ENCODE data around the gene MCRIP1. TPM values are rescaled to one million over a fixed set of nuclear protein-coding genes. Genes with fewer than 3 reads are reported as not detected.
A peak's percentile ranks its signal among the peaks of the same experiment; 100 is the strongest.

The MCRIP1 gene
- total and polyA plus RNA-seq, 2 of the 4 experiments (the other 2 are of a cell fraction), result 56.5 to 164 TPM

DNA sequence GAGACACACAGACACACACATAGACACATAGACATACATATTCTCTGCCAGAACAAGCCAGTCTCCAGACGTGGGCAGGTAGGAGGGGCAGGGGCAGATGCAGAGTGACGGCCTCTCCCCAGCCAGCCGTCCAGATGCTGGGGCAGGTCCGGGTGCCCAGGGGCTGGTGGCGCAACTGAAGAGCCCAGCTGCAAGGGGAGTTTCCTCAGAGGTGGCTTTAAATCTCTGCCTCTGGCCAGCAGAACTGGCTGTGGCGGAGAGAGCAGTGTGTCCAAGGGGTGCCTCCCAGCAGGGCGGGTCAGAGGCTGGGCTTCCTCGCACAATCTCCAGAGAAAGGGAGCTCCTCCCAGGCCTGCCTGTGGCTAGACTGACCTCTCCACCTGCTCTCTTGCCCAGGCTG lies 38.6 kb downstream of the MCRIP1 start:
- 14% methylated on average over 2 of the region's 8 CpGs; no CpG with 5 or more reads in 1 of the 2 experiments for WGBS, 2 experiments (ENCODE audit: extremely low coverage in 2 of 2, insufficient read length in 1 of 2)
- Histone ChIP-seq H3K9me1 (ENCODE audit: insufficient read depth, low read length) (peaks cover 12% of the 10 kb centered on the region), H2AK9ac (replicated peaks; ENCODE audit: low read depth, low read length, poor library complexity) (no peak overlapping the region), H3K79me1 (ENCODE audit: low read depth in 1 of 2, low read length in 2 of 2) (no peaks in the 10 kb centered on the region), H3K4ac (ENCODE audit: low read depth, low read length) (no peak overlapping the region), H3K27me3 (ENCODE audit: control insufficient read depth, insufficient read depth, low read length) (peaks cover 4% of the 10 kb centered on the region), H4K8ac (ENCODE audit: low read depth in 2 of 2, low read length in 2 of 2) (no peak overlapping the region), H3K9me3 (ENCODE audit: control insufficient read depth, insufficient read depth, low read length) (no peaks in the 10 kb centered on the region), H2BK120ac (ENCODE audit: low read depth, low read length) (no peak overlapping the region), H3K4me3 (ENCODE audit: insufficient read depth, low read depth, low read length) (no peak overlapping the region), H3K4me1 (ENCODE audit: control insufficient read depth, insufficient read depth, low read length) (no peaks in the 10 kb centered on the region), H4K91ac (ENCODE audit: insufficient read depth, low read depth, low read length) (no peak overlapping the region), H4K5ac (ENCODE audit: low read depth, low read length) (no peak overlapping the region), H3K14ac (replicated peaks; ENCODE audit: low read depth, low read length) (no peak overlapping the region), H3K18ac (ENCODE audit: low read depth, low read length) (no peak overlapping the region), H2BK5ac (ENCODE audit: low read depth, low read length, poor library complexity, severe bottlenecking) (no peak overlapping the region), H2BK15ac (ENCODE audit: low read depth, low read length) (no peak overlapping the region), H4K20me1 (ENCODE audit: insufficient read depth, low read length) (no peaks in the 10 kb centered on the region), H2AFZ (replicated peaks; ENCODE audit: low read length, poor library complexity) (no peak overlapping the region), H3K4me2 (ENCODE audit: low read depth, low read length) (no peak overlapping the region), H3K56ac (ENCODE audit: extremely low read depth, insufficient read depth, low read length) (no peak overlapping the region), H2BK20ac (ENCODE audit: low read depth, low read length) (no peak overlapping the region), H3K36me3 (ENCODE audit: control insufficient read depth, insufficient read depth, low read length) (no peaks in the 10 kb centered on the region), H3K23ac (ENCODE audit: low read depth, low read length) (no peak overlapping the region), H3K9ac (ENCODE audit: low read depth, low read length) (no peak overlapping the region), H3K27ac (ENCODE audit: insufficient read depth, low read length) (no peak overlapping the region), H2AK5ac (ENCODE audit: low read depth, low read length) (no peak overlapping the region)
- no TSS peak for BruUV-seq (replicated peaks)
- TF ChIP-seq CTCF (conservative IDR thresholded peaks at IDR 0.05; ENCODE audit: low read depth, low read length) (no peak), BHLHE40 (IDR thresholded peaks at IDR 0.05; ENCODE audit: low read depth, low read length) (no peak), RCOR1 (IDR thresholded peaks at IDR 0.05; ENCODE audit: insufficient replicate concordance, low read length) (no peak), MAFK (IDR thresholded peaks at IDR 0.05; ENCODE audit: low read depth, low read length) (no peak), USF2 (IDR thresholded peaks at IDR 0.05; ENCODE audit: low read depth, low read length) (no peak), MAZ (IDR thresholded peaks at IDR 0.05; ENCODE audit: borderline replicate concordance, low read depth, low read length) (no peak), NFE2L2 (IDR thresholded peaks at IDR 0.05; ENCODE audit: low read depth, low read length) (no peak), FOS (IDR thresholded peaks at IDR 0.05; ENCODE audit: low read depth, low read length) (no peak), POLR2A (IDR thresholded peaks at IDR 0.05; ENCODE audit: low read depth, low read length) (no peak), RAD21 (IDR thresholded peaks at IDR 0.05; ENCODE audit: low read length) (no peak), CHD1 (IDR thresholded peaks at IDR 0.05; ENCODE audit: low read depth, low read length) (no peak)
- TF ChIP-seq, protein P1, sequence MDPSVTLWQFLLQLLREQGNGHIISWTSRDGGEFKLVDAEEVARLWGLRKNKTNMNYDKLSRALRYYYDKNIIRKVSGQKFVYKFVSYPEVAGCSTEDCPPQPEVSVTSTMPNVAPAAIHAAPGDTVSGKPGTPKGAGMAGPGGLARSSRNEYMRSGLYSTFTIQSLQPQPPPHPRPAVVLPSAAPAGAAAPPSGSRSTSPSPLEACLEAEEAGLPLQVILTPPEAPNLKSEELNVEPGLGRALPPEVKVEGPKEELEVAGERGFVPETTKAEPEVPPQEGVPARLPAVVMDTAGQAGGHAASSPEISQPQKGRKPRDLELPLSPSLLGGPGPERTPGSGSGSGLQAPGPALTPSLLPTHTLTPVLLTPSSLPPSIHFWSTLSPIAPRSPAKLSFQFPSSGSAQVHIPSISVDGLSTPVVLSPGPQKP (IDR thresholded peaks at IDR 0.05; ENCODE audit: borderline replicate concordance, low read depth, low read length), result no peak
- in situ Hi-C loops (cut with MboI; ENCODE audit: low sequenced_read_pairs) (no loop called here), intact Hi-C loops (cut with micrococcal nuclease) (no loop called here), dilution Hi-C loops (cut with HindIII; ENCODE audit: low sequenced_read_pairs, unreplicated experiment) (no loop called here)
- DNase-seq, result no peak
- ChIA-PET POLR2A (ENCODE audit: unreplicated experiment) (no interaction called here), CTCF (no interaction called here)
- ATAC-seq (ENCODE audit: low read depth), result peak; percentile 77
